ENCODE results near the gene SMPD3. TPM values are rescaled to one million over a fixed set of nuclear protein-coding genes. Genes with fewer than 3 reads are reported as not detected.

The SMPD3 gene
- total and polyA plus RNA-seq, 2 of the 4 experiments (the other 2 are of a cell fraction) = not detected

GRCh38 chr16:68369168-68369567, 79.1 kb downstream of the SMPD3 start:
- no peak overlapping the region for H3K14ac ChIP-seq (replicated peaks; ENCODE audit: low read depth, low read length)
- no peak overlapping the region for H4K91ac ChIP-seq (ENCODE audit: insufficient read depth, low read depth, low read length)
- no peak overlapping the region for H3K4me3 ChIP-seq (ENCODE audit: insufficient read depth, low read depth, low read length)
- BruUV-seq (replicated peaks) = no TSS peak
- POLR2A ChIA-PET (ENCODE audit: unreplicated experiment) = no interaction called here
- no peak overlapping the region for H4K8ac ChIP-seq (ENCODE audit: low read depth in 2 of 2, low read length in 2 of 2)
- no peak overlapping the region for H3K56ac ChIP-seq (ENCODE audit: extremely low read depth, insufficient read depth, low read length)
- no peak overlapping the region for H3K4me2 ChIP-seq (ENCODE audit: low read depth, low read length)
- no peak overlapping the region for H3K23ac ChIP-seq (ENCODE audit: low read depth, low read length)
- no peaks in the 10 kb centered on the region for H3K9me3 ChIP-seq (ENCODE audit: control insufficient read depth, insufficient read depth, low read length)
- in situ Hi-C loops (cut with MboI; ENCODE audit: low sequenced_read_pairs) (no loop called here), intact Hi-C loops (cut with micrococcal nuclease) (no loop called here), dilution Hi-C loops (cut with HindIII; ENCODE audit: low sequenced_read_pairs, unreplicated experiment) (no loop called here)
- H3K27me3 ChIP-seq (ENCODE audit: control insufficient read depth, insufficient read depth, low read length) = peaks cover 22% of the 10 kb centered on the region
- H4K20me1 ChIP-seq (ENCODE audit: insufficient read depth, low read length) = no peaks in the 10 kb centered on the region
- H3K4me1 ChIP-seq (ENCODE audit: control insufficient read depth, insufficient read depth, low read length) = no peaks in the 10 kb centered on the region
- H3K9ac ChIP-seq (ENCODE audit: low read depth, low read length) = no peak overlapping the region
- no peak for TF ChIP-seq CEBPB (IDR thresholded peaks at IDR 0.05; ENCODE audit: low read depth, low read length)
- TF ChIP-seq POLR2A (IDR thresholded peaks at IDR 0.05; ENCODE audit: low read depth, low read length) = no peak
- TF ChIP-seq BHLHE40 (IDR thresholded peaks at IDR 0.05; ENCODE audit: low read depth, low read length) = no peak
- no peak for TF ChIP-seq MAFK (IDR thresholded peaks at IDR 0.05; ENCODE audit: low read depth, low read length)
- no peak for TF ChIP-seq RAD21 (IDR thresholded peaks at IDR 0.05; ENCODE audit: low read length)
- TF ChIP-seq RCOR1 (IDR thresholded peaks at IDR 0.05; ENCODE audit: insufficient replicate concordance, low read length) = no peak
- no peak for TF ChIP-seq RFX5 (IDR thresholded peaks at IDR 0.05; ENCODE audit: low read depth, low read length)
- TF ChIP-seq ELK1 (IDR thresholded peaks at IDR 0.05; ENCODE audit: borderline replicate concordance, low read depth, low read length) = no peak
- no peak for TF ChIP-seq CTCF (conservative IDR thresholded peaks at IDR 0.05; ENCODE audit: low read depth, low read length)
- TF ChIP-seq USF2 (IDR thresholded peaks at IDR 0.05; ENCODE audit: low read depth, low read length) = no peak
- no peak for TF ChIP-seq MXI1 (IDR thresholded peaks at IDR 0.05; ENCODE audit: borderline replicate concordance, low read depth, low read length)
- TF ChIP-seq SMC3 (IDR thresholded peaks at IDR 0.05; ENCODE audit: low read depth, low read length) = no peak
- no peak for TF ChIP-seq FOS (IDR thresholded peaks at IDR 0.05; ENCODE audit: low read depth, low read length)
- no peak for TF ChIP-seq NFE2L2 (IDR thresholded peaks at IDR 0.05; ENCODE audit: low read depth, low read length)
- TF ChIP-seq CHD1 (IDR thresholded peaks at IDR 0.05; ENCODE audit: low read depth, low read length) = no peak
- no peak for TF ChIP-seq MAZ (IDR thresholded peaks at IDR 0.05; ENCODE audit: borderline replicate concordance, low read depth, low read length)
- H2AFZ ChIP-seq (replicated peaks; ENCODE audit: low read length, poor library complexity) = no peak overlapping the region
- no peak overlapping the region for H3K18ac ChIP-seq (ENCODE audit: low read depth, low read length)
- H3K4ac ChIP-seq (ENCODE audit: low read depth, low read length) = no peak overlapping the region
- no peak overlapping the region for H2BK5ac ChIP-seq (ENCODE audit: low read depth, low read length, poor library complexity, severe bottlenecking)
- WGBS, 2 experiments (ENCODE audit: extremely low coverage in 2 of 2, insufficient read length in 1 of 2) = no CpG with 5 or more reads among the region's 4 CpGs
- no peak overlapping the region for H2BK15ac ChIP-seq (ENCODE audit: low read depth, low read length)
- H2AK9ac ChIP-seq (replicated peaks; ENCODE audit: low read depth, low read length, poor library complexity) = no peak overlapping the region
- no peak overlapping the region for H2AK5ac ChIP-seq (ENCODE audit: low read depth, low read length)
- H3K79me1 ChIP-seq (ENCODE audit: low read depth in 1 of 2, low read length in 2 of 2) = no peaks in the 10 kb centered on the region
- no peaks in the 10 kb centered on the region for H3K36me3 ChIP-seq (ENCODE audit: control insufficient read depth, insufficient read depth, low read length)
- no peak overlapping the region for H2BK120ac ChIP-seq (ENCODE audit: low read depth, low read length)
- H4K5ac ChIP-seq (ENCODE audit: low read depth, low read length) = no peak overlapping the region
- no peak overlapping the region for H2BK20ac ChIP-seq (ENCODE audit: low read depth, low read length)
- ATAC-seq (ENCODE audit: low read depth) = no peak
- no peaks in the 10 kb centered on the region for H3K9me1 ChIP-seq (ENCODE audit: insufficient read depth, low read length)
- no peak for DNase-seq
- H3K27ac ChIP-seq (ENCODE audit: insufficient read depth, low read length) = no peak overlapping the region
- CTCF ChIA-PET = no interaction called here

Measured in IMR-90 (cell line).